Measurements from ENCODE around the gene CCN6. TPM values are rescaled to one million over a fixed set of nuclear protein-coding genes. Genes with fewer than 3 reads are reported as not detected.

CCN6 gene
- total and polyA plus RNA-seq, 7 donors, result 0.01 TPM; not detected in 6

- ATAC-seq, result no peak
- intact Hi-C loops (cut with DNase I), result no loop called here
- no peaks in the 10 kb centered on the region for H3K9me3 ChIP-seq
- WGBS, 3 donors, result 61 to 67% (median 66%) methylated on average over 3 of the region's 3 CpGs
- H3K4me1 ChIP-seq, result no peaks in the 10 kb centered on the region
- H3K36me3 ChIP-seq (ENCODE audit: insufficient read depth in 1 of 2, low read depth in 1 of 2), result no peaks in the 10 kb centered on the region
- no peak for DNase-seq
- H3K27me3 ChIP-seq (ENCODE audit: insufficient read depth in 3 of 3, low read length in 2 of 3), result no peaks in the 10 kb centered on the region
- no peak overlapping the region for H3K4me3 ChIP-seq
- H3K27ac ChIP-seq, result no peak overlapping the region
- TF ChIP-seq, protein P1, sequence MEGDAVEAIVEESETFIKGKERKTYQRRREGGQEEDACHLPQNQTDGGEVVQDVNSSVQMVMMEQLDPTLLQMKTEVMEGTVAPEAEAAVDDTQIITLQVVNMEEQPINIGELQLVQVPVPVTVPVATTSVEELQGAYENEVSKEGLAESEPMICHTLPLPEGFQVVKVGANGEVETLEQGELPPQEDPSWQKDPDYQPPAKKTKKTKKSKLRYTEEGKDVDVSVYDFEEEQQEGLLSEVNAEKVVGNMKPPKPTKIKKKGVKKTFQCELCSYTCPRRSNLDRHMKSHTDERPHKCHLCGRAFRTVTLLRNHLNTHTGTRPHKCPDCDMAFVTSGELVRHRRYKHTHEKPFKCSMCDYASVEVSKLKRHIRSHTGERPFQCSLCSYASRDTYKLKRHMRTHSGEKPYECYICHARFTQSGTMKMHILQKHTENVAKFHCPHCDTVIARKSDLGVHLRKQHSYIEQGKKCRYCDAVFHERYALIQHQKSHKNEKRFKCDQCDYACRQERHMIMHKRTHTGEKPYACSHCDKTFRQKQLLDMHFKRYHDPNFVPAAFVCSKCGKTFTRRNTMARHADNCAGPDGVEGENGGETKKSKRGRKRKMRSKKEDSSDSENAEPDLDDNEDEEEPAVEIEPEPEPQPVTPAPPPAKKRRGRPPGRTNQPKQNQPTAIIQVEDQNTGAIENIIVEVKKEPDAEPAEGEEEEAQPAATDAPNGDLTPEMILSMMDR (IDR thresholded peaks at IDR 0.05), result no peak
Observed at GRCh38 chr6:112007805-112008204, 46.1 kb upstream of the CCN6 start.

DNA sequence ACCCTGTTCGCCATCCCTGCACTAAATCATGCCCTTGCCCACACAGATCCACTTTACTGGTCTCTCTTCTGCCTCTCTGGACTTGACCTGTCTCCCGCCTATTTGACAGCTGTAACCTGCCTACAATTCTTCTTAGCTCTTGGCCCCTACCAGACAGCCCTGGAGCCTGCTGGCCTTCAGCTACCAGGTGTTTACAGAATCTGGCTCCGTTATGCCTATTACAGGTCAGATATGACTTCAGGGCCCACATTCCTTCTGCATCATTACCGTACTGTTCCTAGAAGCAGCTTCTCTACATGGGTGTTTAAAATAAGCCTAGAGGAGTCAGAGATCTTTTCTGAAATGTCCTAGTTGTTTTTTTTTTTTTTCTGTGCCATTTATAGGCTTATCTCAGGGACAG, 45.4 kb upstream of the CCN6 start:
- H3K4me3 ChIP-seq, result no peak overlapping the region
- DNase-seq, result no peak
- no peak overlapping the region for H3K27ac ChIP-seq
- H3K27me3 ChIP-seq (ENCODE audit: insufficient read depth in 3 of 3, low read length in 2 of 3), result no peaks in the 10 kb centered on the region
- no peak for ATAC-seq
- H3K36me3 ChIP-seq (ENCODE audit: insufficient read depth in 1 of 2, low read depth in 1 of 2), result no peaks in the 10 kb centered on the region
- H3K4me1 ChIP-seq, result no peaks in the 10 kb centered on the region
- intact Hi-C loops (cut with DNase I), result no loop called here
- no peaks in the 10 kb centered on the region for H3K9me3 ChIP-seq
- TF ChIP-seq, protein P1 (IDR thresholded peaks at IDR 0.05), result no peak
- WGBS, 3 donors, result 93 to 97% (median 95%) methylated on average over 4 of the region's 4 CpGs

DNA sequence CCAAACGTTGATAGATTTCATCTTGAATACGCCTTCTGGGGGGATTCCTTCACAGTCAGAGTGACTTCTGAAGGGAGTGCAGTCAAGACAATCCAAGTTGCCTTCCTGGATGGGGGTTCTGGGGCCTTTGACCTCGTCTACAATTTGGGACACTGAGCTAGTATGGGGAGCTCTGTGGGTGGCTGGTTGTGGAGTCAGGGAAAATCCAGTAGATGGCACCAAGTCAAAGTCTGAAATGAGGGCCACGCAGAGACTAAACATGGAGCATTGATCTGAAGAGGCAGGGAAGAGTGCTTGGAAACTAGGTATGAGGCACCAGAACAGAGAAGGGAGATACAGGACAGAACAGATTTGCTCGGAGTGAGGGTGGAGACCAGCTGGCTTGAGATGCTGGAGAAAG, 43.6 kb upstream of the CCN6 start:
- Histone ChIP-seq H3K27me3 (ENCODE audit: insufficient read depth in 3 of 3, low read length in 2 of 3) (no peaks in the 10 kb centered on the region), H3K4me1 (no peaks in the 10 kb centered on the region), H3K9me3 (no peaks in the 10 kb centered on the region), H3K4me3 (no peak overlapping the region), H3K36me3 (ENCODE audit: insufficient read depth in 1 of 2, low read depth in 1 of 2) (no peaks in the 10 kb centered on the region), H3K27ac (no peak overlapping the region)
- intact Hi-C loops (cut with DNase I), result no loop called here
- TF ChIP-seq, protein P1 (IDR thresholded peaks at IDR 0.05), result no peak
- WGBS, 3 donors, result 82 to 90% (median 89%) methylated on average over 5 of the region's 5 CpGs
- DNase-seq (no peak), ATAC-seq (no peak)

- intact Hi-C loops (cut with DNase I), result no loop called here
Observed at GRCh38 chr6:112013051-112013450, 40.9 kb upstream of the CCN6 start.

GRCh38 chr6:112014483-112014882, 39.4 kb upstream of the CCN6 start:
- H3K27ac ChIP-seq, result no peak overlapping the region

More at GRCh38 chr6:112013051-112013450, 40.9 kb upstream of the CCN6 start:
- Histone ChIP-seq H3K4me1 (no peaks in the 10 kb centered on the region), H3K27ac (no peak overlapping the region), H3K9me3 (no peaks in the 10 kb centered on the region), H3K36me3 (ENCODE audit: insufficient read depth in 1 of 2, low read depth in 1 of 2) (no peaks in the 10 kb centered on the region), H3K27me3 (ENCODE audit: insufficient read depth in 3 of 3, low read length in 2 of 3) (no peaks in the 10 kb centered on the region), H3K4me3 (no peak overlapping the region)
- TF ChIP-seq, protein P1 (IDR thresholded peaks at IDR 0.05), result no peak
- no peak for DNase-seq
- 89 to 96% (median 92%) methylated on average over 3 of the region's 3 CpGs for WGBS, 3 donors
- ATAC-seq, result no peak

More at GRCh38 chr6:112014483-112014882, 39.4 kb upstream of the CCN6 start:
- Histone ChIP-seq H3K36me3 (ENCODE audit: insufficient read depth in 1 of 2, low read depth in 1 of 2) (no peaks in the 10 kb centered on the region), H3K4me3 (no peak overlapping the region), H3K4me1 (peaks cover 13% of the 10 kb centered on the region), H3K9me3 (no peaks in the 10 kb centered on the region), H3K27me3 (ENCODE audit: insufficient read depth in 3 of 3, low read length in 2 of 3) (no peaks in the 10 kb centered on the region)
- DNase-seq (no peak), ATAC-seq (no peak)
- intact Hi-C loops (cut with DNase I), result no loop called here
- 23 to 38% (median 29%) methylated on average over 2 of the region's 2 CpGs for WGBS, 3 donors
- TF ChIP-seq, protein P1 (IDR thresholded peaks at IDR 0.05), result no peak
